Measurements from ENCODE around the gene SMIM38.
A peak's percentile ranks its signal among the peaks of the same experiment; 100 is the strongest.
"Not testable (repeated sequence)": the region's sequence is repeated elsewhere in the genome, so short reads cannot be mapped to it uniquely, and the experiment has no call there.

The SMIM38 gene

DNA sequence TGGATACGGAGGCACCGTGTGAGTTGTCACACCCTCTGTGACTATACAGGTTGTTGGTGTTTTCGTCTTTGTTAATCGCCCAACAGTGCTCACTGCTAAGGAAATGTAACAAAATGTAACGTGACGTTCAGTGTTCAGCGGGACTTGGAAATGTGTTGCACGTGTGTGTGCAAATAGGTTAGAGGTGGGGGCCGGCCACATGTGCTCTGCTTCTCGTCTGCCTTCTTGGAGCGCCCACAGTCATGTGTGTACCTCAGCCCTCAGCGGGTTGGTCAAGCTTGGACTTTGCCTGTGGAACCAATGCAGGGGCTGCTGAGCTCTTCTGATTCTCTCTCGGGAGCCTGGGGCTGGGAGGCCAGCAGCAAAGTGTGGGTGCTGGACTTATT, 7.4 kb upstream of the SMIM38 start:
- TF ChIP-seq, protein P1, sequence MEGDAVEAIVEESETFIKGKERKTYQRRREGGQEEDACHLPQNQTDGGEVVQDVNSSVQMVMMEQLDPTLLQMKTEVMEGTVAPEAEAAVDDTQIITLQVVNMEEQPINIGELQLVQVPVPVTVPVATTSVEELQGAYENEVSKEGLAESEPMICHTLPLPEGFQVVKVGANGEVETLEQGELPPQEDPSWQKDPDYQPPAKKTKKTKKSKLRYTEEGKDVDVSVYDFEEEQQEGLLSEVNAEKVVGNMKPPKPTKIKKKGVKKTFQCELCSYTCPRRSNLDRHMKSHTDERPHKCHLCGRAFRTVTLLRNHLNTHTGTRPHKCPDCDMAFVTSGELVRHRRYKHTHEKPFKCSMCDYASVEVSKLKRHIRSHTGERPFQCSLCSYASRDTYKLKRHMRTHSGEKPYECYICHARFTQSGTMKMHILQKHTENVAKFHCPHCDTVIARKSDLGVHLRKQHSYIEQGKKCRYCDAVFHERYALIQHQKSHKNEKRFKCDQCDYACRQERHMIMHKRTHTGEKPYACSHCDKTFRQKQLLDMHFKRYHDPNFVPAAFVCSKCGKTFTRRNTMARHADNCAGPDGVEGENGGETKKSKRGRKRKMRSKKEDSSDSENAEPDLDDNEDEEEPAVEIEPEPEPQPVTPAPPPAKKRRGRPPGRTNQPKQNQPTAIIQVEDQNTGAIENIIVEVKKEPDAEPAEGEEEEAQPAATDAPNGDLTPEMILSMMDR (conservative IDR thresholded peaks at IDR 0.05; ENCODE audit: control insufficient read depth, insufficient read depth, low read depth, low read length), result no peak
- DNase-seq (ENCODE audit: low read depth), result no peak
- no peak overlapping the region for H3K4me3 ChIP-seq (ENCODE audit: control insufficient read depth, low read depth, low read length)

DNA sequence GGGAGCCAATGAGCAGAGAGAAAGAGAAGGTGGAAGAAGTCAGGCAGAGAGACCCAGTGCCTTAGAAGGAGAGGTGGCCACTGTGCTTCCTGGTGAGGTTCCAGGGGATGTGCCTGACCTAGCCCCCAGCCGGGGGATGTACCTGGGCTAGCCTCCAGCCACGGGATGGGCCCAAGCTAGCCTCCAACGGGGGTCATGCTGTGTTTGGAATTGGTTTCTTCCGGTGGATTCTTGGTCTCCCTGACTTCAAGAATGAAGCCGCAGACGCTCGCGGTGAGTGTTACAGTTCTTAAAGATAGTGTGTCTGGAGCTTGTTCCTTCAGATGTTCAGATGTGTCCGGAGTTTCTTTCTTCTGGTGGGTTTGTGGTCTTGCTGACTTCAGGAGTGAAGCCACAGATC, 6.9 kb upstream of the SMIM38 start:
- DNase-seq (ENCODE audit: low read depth), result no peak
- no peak overlapping the region for H3K4me3 ChIP-seq (ENCODE audit: control insufficient read depth, low read depth, low read length)
- TF ChIP-seq, protein P1 (conservative IDR thresholded peaks at IDR 0.05; ENCODE audit: control insufficient read depth, insufficient read depth, low read depth, low read length), result no peak

DNA sequence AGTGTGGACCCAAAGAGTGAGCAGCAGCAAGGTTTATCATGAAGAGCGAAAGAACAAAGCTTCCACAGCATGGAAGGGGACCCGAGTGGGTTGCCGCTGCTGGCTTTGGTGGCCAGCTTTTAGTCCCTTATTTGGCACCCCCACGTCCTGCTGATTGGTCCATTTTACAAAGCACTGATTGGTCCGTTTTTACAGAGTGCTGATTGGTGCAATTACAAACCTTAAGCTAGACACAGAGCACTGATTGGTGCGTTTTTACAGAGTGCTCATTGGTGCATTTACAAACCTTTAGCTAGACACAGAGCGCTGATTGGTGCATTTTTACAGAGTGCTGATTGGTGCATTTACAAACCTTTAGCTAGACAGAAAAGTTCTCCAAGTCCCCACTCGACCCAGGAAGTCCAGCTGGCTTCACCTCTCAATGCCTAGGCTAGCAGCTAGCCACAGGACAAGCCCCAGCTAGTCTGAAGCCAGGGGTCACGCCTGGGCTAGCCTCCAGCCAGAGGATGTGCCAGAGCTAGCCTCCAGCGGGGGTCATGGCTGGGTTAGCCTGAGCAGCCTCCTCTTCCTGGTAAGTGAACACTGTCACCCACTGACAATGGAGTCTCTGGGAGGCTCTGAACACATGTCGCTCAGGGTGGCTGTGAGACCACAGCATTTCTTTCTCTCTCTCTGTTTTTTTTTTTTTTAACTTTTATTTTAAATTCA, 6.2 kb upstream of the SMIM38 start:
- DNase-seq (ENCODE audit: low read depth); H3K4me3 ChIP-seq (ENCODE audit: control insufficient read depth, low read depth, low read length): not testable (repeated sequence)

DNA sequence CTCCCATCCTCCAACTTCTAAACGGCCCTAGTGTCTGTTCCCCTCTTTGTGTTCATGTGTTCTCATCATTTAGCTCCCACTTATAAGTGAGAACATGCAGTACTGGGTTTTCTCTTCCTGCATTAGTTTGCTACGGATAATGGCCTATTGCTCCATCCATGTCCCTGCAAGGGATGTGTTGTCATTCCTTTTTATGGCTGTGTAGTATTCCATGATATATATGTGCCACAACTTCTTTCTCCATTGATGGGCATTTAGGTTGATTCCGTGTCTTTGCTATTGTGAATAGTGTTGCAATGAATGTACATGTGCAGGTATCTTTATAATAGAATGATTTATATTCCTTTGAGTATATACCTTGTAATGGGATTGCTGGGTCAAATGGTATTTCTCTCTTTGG, 5.6 kb upstream of the SMIM38 start:
- TF ChIP-seq, protein P1 (conservative IDR thresholded peaks at IDR 0.05; ENCODE audit: control insufficient read depth, insufficient read depth, low read depth, low read length), result no peak
- DNase-seq (ENCODE audit: low read depth), result no peak
- H3K4me3 ChIP-seq (ENCODE audit: control insufficient read depth, low read depth, low read length), result no peak overlapping the region

DNA sequence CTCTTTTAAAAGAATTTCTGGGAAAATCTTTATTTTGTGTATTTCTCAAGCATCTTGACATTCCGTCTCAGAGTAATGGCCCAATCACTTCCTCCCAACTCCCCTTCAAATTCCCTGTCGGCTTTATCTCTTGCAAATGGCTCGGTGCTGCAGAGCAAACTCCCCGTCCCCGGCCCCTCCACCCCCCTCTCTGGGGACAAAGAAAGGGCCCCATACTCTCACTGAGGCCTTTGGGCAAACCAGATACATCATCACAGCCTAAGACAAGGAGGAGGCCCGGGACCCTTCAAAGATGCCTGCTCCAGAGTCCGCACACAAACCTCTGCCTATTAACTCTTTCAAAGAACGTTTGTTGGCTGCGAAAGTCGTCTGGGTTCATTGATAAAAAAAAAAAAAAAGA, 3.9 kb upstream of the SMIM38 start:
- H3K4me3 ChIP-seq (ENCODE audit: control insufficient read depth, low read depth, low read length), result no peak overlapping the region
- DNase-seq (ENCODE audit: low read depth), result no peak
- TF ChIP-seq, protein P1 (conservative IDR thresholded peaks at IDR 0.05; ENCODE audit: control insufficient read depth, insufficient read depth, low read depth, low read length), result no peak

DNA sequence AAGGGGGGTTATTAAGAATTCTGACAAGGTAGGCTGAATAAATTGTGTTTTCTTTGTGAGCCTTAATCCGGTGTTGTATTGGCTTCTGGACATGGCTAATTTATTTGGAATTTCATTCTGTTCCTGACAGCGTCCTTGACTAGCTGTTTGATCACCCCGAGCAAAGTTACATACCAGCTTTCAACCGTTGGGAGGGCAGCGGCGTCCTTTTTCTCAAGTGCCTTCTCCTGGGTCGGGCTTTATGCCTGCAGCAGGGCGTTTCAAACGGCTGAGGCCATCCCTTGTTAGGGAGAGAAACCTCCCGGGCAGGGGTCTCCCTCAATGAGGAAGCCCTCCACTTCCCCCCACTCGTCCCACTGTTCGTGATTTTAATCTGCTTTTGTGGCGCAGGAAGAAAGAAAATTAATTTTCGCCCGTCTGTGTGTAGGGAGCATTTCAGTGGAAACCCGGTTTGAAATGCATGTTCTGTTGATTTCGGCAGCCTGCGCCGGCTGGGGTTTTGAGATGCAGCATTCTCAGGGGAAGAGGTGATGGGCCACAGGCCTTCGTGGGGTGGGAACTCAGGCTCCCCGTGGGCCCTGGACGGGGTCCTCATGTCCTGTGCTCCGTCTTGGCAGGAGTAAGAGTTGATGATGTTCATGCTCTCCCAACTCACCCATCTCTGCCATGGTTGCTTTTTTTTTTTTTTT, 2.9 kb upstream of the SMIM38 start:
- TF ChIP-seq, protein P1 (conservative IDR thresholded peaks at IDR 0.05; ENCODE audit: control insufficient read depth, insufficient read depth, low read depth, low read length), result no peak
- no peak overlapping the region for H3K4me3 ChIP-seq (ENCODE audit: control insufficient read depth, low read depth, low read length)

DNA sequence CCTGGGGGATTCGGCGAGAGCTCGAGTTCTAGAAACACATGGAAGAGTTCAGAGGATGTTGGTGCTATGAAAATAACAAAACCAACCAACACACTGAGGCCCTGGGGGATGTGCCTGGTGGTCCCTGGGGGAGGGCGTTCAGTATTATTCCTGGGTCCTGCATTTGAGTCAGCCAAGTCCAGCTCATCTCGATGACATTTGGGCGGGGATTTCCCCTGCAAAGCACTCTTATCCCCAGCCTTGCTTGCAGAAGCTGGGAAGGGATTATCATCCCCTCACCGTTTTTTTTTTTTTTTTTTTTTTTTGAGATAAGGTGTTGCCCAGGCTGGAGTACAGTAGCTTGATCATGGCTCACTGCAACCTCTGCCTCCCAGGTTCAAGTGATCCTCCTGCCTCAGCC, 2.1 kb upstream of the SMIM38 start:
- H3K4me3 ChIP-seq (ENCODE audit: control insufficient read depth, low read depth, low read length), result no peak overlapping the region
- TF ChIP-seq, protein P1 (conservative IDR thresholded peaks at IDR 0.05; ENCODE audit: control insufficient read depth, insufficient read depth, low read depth, low read length), result no peak
- DNase-seq (ENCODE audit: low read depth), result peak; percentile 3

More for the DNA sequence above, 2.9 kb upstream of the SMIM38 start:
- DNase-seq (ENCODE audit: low read depth), result no peak
